Anterior cingulate cortex (tissue), 58 donors: Measurements from ENCODE around the gene REV1.
"Not testable (repeated sequence)": the region's sequence is repeated elsewhere in the genome, so short reads cannot be mapped to it uniquely, and the experiment has no call there.

Source experiments
- DNase-seq, 58 donors: peaks; one replicate each; lab custom pipeline; 2025; lab: John Stamatoyannopoulos, UW

The REV1 gene

DNA sequence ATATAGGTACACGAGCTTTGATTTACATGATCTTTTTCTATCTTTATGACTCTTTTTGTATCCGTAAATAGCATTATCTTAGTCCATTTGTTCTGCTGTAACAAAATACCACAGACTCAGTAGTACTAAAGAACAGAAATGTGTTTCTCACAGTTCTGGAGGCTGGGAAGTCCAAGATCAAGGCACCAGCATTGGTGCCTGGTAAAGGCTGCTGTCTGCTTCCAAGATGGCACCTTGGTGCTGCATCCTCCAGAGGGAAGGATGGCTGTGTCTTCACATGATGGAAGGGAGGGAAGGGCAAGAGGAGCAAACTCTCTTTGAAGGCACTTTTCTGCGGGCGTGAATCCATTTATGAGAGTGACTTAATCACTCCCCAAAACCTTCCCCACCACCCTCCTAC is 116.7 kb downstream of the REV1 start:
- no peak for DNase-seq

DNA sequence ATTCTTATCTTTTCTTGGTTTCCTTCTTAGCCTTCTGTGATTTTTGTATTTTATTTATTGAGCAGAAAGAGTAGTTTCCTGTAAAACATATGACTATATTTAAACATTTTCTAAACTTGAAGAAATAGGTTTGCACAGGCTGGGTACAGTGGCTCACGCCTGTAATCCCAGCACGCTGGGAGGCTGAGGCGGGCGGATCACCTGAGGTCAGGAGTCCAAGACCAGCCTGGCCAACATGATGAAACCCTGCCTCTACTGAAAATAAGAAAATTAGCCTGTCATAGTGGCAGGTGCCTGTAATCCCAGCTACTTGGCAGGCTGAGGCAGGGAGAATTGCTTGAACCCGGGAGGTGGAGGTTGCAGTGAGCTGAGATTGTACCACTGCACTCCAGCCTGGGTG is 121.0 kb downstream of the REV1 start:
- not testable (repeated sequence) for DNase-seq

- no peak for DNase-seq
Measured at GRCh38 chr2:99365661-99366060, 124.2 kb downstream of the REV1 start.

GRCh38 chr2:99356853-99357252 is 133.0 kb downstream of the REV1 start:
- no peak for DNase-seq

DNA sequence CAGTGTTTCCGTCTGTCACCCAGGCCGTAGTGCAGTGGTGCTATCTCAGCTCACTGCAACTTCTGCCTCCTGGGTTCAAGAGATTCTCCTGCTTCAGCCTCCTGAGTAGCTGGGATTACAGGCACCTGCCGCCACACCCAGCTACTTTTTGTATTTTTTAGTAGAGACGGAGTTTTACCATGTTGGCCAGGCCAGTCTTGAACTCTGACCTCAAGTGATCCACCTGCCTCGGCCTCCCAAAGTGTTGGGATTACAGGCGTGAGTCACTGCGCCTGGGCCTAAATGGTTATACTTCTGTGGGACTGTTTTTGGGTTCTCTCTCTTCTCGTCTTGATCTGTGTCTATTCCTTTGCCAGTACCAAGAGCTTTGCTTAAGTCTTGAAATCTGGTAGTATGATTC is 135.0 kb downstream of the REV1 start:
- DNase-seq, result not testable (repeated sequence)

- DNase-seq, result no peak
Measured at GRCh38 chr2:99354070-99354469, 135.7 kb downstream of the REV1 start.
